T-helper 2 cell treated with Interferon-gamma antibody and Interleukin-4, amounts not matched to agents 100 ng/mL and 5 ng/mL, for 36 hours (primary cell): ENCODE results near the gene TM4SF1. TPM values are rescaled to one million over a fixed set of nuclear protein-coding genes. Genes with fewer than 3 reads are reported as not detected.
"Not testable (repeated sequence)": the region's sequence is repeated elsewhere in the genome, so short reads cannot be mapped to it uniquely, and the experiment has no call there.

Source experiments
- intact Hi-C: fragments of 100-400 bp; cut with micrococcal nuclease; formaldehyde crosslinking; loops from one replicate; pipeline ENCODE4 v1.15.1; 2023
- total RNA-seq: library from RNA; stranded (reverse); gene quantifications from 2 replicates; pipeline ENCODE4 v1.2.3, GENCODE V29; 2022

TM4SF1 gene
- total RNA-seq, 1 donor from 2014 or later: not detected

DNA sequence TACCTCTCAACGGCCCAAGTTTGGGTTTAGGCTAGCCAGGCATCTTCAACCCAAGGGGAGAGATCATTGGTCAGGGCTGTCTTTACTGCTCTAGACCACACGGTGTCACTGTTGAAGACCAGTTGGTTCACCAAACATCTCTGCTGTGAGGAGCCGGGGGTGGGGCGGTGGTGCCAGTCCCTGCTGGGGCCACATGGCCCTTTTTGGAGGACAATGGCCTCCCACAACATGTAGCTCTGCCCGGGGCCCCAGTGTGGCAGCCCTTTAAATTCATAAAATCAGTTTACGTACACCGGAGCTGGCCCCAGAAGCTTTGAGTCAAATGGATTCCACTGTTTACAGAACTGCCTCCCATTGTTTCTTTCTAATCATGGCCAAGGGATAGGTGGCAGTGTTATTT, 24.9 kb downstream of the TM4SF1 start:
- intact Hi-C loops: loop anchor here (5.0 kb wide), 1 partner anchor 130 kb away; no protein-coding TSS in a partner anchor

DNA sequence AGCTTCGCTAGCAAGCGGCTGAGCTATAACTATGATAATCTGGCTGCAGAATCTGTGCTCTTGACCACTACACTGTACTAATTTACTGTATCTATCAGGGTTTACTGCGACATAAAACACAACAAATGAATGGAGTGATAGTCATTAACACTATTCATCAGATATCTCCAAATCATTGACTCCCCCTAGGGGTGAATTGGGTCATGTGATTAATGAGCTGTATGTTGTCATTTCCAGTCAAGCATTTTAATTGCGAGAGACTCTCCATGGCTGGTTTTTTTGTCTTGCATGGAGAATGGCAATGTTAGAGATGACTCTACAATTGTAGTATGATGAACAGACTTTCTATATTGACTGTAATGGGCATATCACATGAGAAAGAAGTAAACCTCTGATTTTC, 33.5 kb downstream of the TM4SF1 start:
- intact Hi-C loops: no loop called here

DNA sequence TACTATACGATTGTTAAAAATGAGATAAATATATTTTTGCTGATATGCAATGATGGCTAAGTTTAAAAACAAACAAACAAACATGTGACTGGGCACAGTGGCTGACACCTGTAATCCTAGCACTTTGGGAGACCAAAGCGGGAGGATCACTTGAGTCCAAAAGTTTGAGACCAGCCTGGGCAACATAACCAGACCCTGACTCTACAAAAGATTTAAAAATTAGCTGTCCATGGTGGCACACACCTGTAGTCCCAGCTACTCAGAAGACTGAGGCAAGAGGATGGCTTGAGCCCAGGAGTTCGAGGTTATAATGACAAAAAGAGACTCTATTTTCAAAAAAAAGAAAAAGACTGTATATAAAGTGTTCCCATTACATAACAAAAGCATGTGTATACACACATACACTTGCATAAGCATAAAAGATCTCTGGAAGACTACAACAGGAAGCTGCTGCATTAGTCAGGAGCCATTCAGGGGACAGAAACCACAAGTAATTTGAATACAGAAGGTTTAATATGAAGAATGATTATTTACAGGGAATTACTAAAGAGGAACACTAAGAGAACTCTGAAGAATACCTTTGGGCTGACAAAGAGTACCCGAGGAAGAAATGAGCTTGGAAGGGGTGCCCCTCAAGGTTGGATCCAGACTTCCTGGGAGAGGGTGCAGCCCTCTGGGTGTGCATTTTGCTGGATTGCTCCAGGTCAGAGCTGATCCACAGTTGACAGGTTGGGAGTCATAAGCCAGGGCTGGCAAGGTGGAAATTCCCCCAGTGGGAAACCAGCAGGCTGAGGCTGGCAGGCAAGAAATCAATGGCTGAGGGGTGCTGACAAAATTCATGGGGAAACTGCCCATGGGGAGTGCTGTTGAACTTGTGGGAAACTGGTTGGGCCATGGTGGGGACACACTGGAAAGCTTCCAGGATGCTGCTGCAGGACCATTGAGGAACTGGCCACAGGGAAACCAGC, 34.8 kb downstream of the TM4SF1 start:
- intact Hi-C loops: no loop called here

DNA sequence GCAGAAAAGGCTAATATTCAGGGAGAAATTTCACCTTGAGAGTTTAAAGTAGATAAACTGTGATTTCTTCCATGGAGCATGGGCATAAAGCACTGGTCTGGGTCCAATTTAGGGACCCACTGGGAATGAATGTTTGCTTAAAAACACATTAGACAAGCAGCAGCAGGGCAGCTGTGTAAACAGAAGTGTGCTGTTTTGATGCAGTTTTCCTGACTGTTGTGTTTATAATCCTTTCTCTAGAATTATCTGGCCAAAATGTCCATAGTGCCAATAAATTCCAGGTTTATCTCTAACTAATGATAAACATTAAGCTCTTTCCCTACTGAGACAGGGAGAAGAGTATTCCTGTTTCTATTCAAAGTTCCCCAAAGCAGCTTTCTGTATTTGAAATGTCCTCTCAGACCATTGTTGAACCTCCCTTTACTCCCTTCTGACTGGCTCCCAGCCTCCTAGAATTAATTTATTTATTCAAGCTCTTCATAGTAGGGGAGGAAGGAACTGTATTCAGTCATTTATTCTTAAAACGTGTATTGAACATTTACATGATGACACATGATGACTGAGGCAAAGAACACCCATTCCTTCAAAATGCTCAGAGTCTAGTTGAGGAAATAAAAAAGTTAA, 37.0 kb downstream of the TM4SF1 start:
- intact Hi-C loops: no loop called here

DNA sequence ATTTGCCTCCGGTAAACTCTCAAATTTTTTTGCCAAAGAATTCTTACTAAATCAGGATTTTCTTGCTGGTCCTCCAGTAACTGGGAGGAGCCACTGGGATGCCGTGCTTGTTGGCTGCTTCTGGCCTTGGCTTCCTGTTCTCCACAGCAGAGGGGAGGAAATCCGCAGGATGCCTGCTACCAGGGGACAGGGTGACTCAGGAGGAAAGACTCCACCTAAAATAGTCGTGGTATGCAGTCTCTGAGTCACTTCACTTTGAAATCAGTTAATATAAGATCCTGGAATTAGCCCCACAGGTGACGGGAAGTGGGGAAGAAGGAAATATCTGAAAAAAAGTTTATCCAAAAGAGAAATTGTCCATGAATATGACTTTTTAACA, 37.5 kb downstream of the TM4SF1 start:
- intact Hi-C loops: no loop called here

DNA sequence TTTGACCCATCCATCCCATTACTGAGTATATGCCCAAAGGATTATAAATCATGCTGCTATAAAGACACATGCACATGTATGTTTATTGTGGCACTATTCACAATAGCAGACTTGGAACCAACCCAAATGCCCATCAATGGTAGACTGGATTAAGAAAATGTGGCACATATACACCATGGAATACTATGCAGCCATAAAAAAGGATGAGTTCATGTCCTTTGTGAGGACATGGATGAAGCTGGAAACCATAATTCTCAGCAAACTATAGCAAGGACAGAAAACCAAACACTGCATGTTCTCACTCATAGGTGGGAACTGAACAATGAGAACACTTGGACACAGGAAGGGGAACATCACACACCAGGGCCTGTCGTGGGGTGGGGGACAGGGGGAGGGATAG, 40.0 kb downstream of the TM4SF1 start:
- intact Hi-C loops: not testable (repeated sequence)

DNA sequence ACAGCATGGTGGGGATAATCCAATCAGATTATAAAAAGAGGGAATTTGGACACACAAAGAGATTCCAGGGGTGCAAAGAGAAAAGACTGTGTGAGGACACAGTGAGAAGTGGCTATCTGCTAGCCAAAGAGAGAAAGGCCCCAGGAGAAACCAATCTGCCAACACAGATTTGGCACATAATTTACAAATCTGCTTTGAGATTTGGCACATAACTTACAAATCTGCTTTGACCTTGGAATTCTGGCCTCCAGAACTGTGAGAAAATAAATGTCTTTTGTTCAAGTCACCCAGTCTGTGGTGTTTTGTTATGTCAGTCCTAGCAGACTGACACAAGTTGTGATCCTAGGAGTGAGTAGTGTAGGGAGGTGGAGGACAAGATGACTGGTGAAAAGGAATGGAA, 40.5 kb downstream of the TM4SF1 start:
- intact Hi-C loops: no loop called here

DNA sequence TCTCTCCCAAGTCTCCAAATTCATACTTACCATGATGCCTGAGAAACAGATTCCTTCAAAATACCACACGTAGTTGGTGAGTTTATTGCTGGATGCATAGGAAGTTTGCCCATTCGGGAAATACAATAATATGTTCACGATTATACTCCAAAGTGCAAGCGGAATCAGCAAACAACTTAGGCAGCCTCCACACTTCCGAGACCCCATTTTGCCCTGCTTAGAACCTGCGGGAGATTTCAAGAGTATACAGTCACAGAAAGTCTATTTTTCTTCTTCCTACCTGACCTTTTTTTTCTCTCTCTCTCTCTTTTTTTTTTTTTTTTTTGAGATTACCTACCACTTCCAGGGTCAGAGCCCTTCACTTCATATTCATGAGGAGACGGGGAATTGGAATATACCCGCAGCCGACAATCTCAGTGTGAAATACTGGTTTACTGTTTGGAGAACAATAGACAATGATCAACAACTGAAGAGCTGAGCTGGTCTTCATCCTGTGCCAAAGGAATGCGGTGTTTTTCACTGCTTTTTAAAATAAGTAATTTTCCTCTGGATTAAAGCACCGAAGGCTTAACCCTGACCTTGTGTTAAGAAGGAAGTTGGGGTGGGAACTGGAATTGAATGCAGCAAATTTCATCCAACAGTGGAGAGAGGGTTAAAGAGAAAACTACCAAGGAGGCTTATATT, 44.1 kb downstream of the TM4SF1 start, which contains the start of gene TM4SF18:
TM4SF18 (minus strand) TSS at position 461 of the 684 bp plus-strand sequence; CDS start at position 207, 254 bp downstream.
- intact Hi-C loops: no loop called here

DNA sequence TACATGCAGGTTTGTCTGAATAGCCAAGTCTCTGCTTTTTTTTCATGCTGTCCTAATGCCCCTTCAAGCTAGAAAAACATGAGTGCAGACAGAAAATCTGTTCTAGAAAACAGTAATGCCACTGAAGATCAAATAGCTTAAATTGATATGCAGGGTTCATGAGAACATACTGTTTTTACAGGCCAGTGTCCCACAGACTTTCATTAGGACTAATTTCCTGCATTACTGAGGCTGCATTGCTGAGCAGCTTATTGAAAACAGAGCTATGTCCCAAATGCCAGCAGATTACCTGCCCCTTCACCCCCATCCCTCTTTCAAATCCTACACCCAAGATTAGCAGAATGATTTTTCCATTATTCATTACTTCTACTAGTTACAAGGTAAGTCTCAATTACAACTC, 44.7 kb downstream of the TM4SF1 start:
- intact Hi-C loops: no loop called here

DNA sequence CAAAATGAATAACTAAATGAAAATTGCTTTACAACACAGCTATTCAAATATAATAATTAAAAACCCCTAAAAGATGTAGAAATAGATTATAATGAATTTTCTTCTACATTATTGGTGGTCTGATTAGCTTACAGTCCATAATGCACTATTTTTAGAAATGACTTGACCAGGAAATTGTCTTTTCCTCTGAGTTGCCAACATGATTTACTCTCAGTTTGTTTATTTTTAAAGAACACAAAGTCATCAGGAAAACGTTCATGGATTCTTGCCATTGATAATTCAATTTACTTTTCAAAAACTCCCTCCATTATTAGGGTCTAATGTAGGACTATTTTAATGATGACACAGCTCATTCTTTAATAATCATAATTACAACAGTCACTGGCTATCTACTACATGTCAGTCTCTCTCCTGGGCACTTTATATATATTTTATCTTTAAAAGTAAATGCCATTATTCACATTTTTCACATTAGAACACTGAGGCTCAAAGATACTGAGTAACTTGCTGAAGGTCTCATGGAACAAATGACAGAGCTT, 45.2 kb downstream of the TM4SF1 start:
- intact Hi-C loops: no loop called here

DNA sequence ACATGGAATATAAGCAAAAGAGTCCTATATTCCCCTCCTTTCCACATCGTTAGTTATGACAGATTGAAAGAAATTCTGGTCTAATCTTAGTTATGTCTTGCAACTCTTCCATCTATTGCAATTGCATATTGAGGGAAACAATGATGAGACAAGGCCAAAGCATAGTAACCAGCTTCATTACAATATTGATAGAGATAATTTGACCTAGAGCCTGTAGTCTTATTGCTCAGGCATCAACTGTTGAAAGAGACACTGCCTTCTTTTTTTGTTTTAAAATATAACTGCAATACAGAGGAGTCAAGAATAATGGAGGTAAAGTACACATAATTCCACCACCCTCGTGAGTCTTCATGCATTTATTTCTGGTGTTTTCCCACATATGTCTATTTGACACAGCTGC, 46.1 kb downstream of the TM4SF1 start:
- intact Hi-C loops: no loop called here

DNA sequence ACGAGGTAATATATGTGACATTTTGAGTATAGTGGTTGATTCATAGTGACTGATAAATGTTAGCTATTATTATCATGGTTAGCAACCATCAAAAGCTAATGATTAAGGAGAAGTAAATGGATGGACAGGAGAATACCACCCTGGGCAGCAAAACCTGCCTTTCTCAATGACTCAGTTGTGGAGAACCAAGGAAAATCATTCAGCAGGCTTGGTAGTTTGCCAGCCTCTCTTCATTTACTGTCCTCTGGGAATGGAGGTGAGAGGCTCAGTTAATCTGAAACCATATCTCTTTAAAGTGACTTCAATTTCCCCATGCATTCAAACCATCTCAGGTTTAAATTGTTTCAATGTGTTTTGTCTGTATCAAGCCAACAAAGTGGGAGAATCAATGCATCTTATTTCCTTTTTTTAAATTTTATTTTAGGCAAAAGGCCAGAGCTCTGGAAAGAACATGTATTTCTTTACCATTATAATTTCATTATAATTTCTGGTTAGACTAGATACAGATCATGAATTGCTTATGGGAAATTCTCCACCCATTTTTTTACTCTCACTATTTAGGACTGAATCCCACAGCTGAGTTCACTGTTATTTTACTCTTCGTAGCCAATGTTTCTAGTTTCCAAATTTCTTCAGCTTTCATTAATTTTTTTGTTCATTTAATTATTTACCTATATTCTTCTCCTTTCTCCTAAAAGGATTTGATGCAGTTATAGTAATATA, 46.7 kb downstream of the TM4SF1 start:
- intact Hi-C loops: no loop called here

DNA sequence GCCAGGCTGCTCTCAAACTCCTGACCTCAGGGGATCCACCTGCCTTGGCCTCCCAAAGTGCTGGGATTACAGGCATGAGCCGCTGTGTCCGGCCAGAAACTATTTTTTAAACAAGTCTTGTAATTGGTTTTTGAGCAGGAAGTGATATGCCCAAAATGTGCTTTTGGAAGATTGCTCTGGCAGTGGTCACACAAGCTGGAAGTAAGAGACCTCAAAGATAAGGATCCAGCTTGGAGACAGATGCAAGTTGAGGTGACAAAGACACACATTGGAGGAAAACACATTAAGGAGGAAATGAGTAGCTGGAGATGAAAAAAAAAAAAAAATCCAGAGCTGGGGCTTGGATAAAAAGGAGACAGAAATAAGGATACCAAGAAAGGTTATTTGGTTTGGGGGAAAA, 50.3 kb downstream of the TM4SF1 start:
- intact Hi-C loops: no loop called here

DNA sequence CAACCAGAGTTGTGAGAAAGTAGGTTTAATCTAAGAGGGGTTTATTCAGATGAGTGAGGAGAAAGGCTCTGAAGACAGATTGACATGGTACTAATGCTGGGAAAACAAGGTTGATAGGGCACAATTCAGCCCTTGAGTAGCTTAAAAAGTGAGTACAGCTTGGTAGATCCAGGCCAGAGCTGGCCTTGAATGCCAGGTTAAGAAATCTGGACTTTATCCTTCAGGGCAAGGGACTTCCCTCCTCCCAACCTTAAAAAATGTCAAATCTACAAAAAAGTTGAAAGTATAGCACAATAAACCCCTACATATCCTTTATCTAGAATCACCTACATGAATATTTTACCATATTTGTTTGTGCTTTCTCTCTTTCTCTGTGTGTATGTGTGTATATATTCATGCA, 51.9 kb downstream of the TM4SF1 start:
- intact Hi-C loops: no loop called here

DNA sequence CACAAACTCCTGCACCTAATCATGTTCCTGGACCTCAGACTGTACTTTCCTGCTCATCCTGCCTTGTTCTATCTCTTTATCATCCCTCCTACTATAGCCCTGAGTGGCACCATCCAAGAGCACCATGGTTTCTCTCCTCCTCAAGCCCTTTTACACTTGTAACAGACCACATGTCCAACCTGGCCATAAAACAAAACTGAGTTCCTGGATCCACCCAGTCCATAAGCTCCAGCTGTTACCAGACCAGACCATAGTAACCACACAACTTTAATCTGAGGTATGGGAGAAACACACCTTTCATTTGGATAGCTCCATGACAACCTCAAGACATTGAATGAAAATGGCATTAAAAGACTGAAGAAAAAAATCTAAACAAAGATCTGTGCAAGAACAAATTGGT, 53.1 kb downstream of the TM4SF1 start:
- intact Hi-C loops: no loop called here

DNA sequence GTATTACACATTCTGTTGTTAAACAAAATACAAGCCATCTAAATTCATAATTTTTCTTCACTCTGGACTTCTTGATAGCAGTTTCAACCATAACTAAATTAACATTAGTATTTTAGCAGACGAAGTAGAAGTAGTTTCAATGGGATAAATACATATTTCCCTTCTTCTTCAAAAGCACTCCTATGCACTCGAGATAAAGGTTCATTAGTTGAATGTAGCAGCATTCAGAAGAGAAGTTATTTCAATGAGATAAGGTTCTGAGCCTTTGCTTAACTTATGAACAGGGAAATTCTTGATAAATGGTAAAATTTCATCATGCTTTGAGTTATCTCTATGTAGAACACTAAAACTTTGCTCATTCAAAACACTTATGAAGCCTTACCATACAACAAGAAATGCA, 55.8 kb downstream of the TM4SF1 start:
- intact Hi-C loops: no loop called here

DNA sequence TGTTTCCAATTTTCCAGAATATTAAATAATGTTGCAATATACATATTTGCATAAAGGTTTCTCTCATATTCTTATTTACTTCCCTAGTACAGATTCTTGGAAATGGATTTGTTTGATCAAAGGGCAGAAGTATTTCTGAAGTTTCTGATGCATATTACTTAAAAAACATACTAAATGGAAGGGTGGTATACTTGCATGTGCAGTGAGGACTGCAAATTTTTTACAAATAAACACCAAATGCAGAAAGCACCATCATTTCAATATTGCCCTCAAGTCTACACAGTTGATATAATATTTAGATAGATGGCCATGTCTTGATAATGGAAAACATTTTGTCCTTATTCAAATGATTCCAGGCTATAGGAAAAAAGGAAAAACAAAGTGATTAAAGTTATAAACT, 56.3 kb downstream of the TM4SF1 start:
- intact Hi-C loops: no loop called here

DNA sequence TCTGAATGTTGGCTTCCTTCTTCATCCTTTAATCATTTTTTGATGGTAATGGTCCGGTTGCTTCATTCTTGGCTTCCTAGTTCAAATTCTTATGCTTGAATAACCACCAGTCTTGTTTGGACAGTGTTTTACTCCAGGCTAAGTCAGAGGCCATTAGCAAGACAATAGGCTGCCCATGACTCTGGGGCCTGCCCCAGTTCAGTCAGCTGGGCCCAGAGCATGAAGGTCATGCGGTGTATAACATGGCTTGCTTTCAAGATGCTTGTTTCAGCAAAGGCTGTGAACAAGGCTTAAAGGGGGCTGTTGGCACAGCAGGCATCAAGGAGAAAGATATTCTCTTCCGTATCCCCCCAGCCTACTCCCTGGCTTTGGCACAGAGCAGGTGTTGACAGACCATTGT, 57.7 kb downstream of the TM4SF1 start:
- intact Hi-C loops: no loop called here
